Motor neuron (in vitro differentiated cells): ENCODE measurements around the gene KCNC1. TPM values are rescaled to one million over a fixed set of nuclear protein-coding genes. Genes with fewer than 3 reads are reported as not detected.

Experiments
- ATAC-seq, 8 experiments: fragments of 200-7000 bp; cut with Tn5 transposase; replicated peaks in 6 of 8; 2 replicates each; pipeline ENCODE4 v1.8.0; 2021; ENCODE audit warnings: mild to moderate bottlenecking in 8 of 8, moderate library complexity in 8 of 8
- H3K27ac ChIP-seq, 2 donors: fragments of 250-450 bp; sonication (Bioruptor Pico); 2 replicates each; pipeline ENCODE4 v1.9.0; 2021; ENCODE audit warnings: antibody characterized with exemption in 2 of 2, mild to moderate bottlenecking in 2 of 2, moderate library complexity in 1 of 2
- H3K4me1 ChIP-seq, 2 donors: fragments of 250-450 bp; sonication (Bioruptor Pico); replicated peaks in 1 of 2; 2 replicates each; pipeline ENCODE4 v1.6.1; 2021; ENCODE audit warnings: antibody characterized with exemption in 2 of 2, mild to moderate bottlenecking in 2 of 2, moderate library complexity in 1 of 2
- H3K4me3 ChIP-seq, 5 donors: fragments of 250-450 bp; sonication (Bioruptor Pico); 2 replicates each; pipeline ENCODE4 v1.9.0; 2021; ENCODE audit warnings: antibody characterized with exemption in 5 of 5, mild to moderate bottlenecking in 5 of 5, moderate library complexity in 4 of 5
- WGBS, 10 experiments: fragments of 450-650 bp; shearing (Covaris generic); methylation state at CpG; one replicate each; pipeline ENCODE4 v1.0.0; 2022; 5-methylcytosine and 5-hydroxymethylcytosine counted together
- in situ Hi-C, 9 experiments: fragments of 400-800 bp; cut with MboI; loops; one replicate each; pipeline ENCODE4 v1.15.0; 2021; ENCODE audit warnings: low sequenced_read_pairs in 9 of 9, low pct_unique_long_range_greater_than_20kb in 2 of 9; ENCODE audit not compliant: unreplicated experiment in 9 of 9
- total RNA-seq, 8 experiments: library from RNA; unstranded; fragments of 300-600 nt; gene quantifications; 2 replicates each; pipeline versions ENCODE4 v1.2.3 to v1.2.4, GENCODE V29; 2022

KCNC1 gene
- total RNA-seq, 8 experiments from 2014 or later = 1.5 to 12.5 (median 6.2) TPM

DNA sequence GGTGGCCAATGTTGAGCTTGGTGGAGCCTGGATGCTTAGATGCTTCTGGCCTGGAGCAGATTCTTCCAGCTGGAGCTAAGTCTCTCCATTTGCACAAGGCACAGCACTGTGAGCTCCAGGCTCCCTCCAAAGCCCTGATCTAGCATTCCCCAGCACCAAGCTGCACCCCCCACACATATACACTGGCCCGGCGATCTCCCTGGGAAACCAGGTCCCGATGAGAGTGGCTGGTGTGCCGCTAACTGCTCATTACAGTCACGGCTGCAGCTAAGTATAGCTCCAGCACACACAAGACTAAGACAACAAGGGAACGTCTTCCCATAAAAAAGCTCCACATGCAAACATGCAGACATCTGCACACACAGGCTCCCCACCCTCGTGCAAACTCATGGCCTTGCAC is 17.6 kb downstream of the KCNC1 start:
- ATAC-seq = peak in 6 of 8 experiments; percentile 34 to 92 (median 70)
- H3K4me1 ChIP-seq = peaks cover 15 to 30% of the 10 kb centered on the region in 2 donors
- no peak overlapping the region for H3K27ac ChIP-seq
- H3K4me3 ChIP-seq = no peak overlapping the region
- in situ Hi-C loops = no loop called here
- 12 to 89% (median 66%) methylated on average over 1 to 7 of the region's 7 CpGs; no CpG with 5 or more reads in 4 of the 10 experiments for WGBS, 10 experiments

DNA sequence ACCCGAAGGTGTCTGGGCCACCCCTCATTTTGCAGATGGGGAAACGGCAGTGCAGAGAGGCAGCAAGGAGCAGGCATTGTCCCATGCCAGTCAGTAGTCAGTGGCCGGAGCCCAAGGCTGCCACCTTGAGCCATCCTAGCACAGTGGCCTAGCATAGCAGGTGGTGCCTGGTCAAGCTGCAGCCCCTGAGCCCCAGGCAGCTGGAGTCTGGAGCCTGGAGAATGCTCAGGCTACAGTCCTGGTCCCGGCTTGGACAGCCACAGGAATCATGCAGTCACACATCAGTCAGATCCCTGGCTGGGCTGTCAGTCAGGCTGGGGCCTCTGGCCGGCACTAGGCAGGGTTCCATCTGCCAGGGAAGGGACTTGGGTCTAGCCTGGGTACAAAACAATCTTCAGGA is 18.6 kb downstream of the KCNC1 start:
- in situ Hi-C loops = no loop called here
- no peak overlapping the region for H3K4me3 ChIP-seq
- WGBS, 10 experiments = 20 to 100% (median 80%) methylated on average over 1 to 3 of the region's 5 CpGs; no CpG with 5 or more reads in 3 of the 10 experiments
- H3K4me1 ChIP-seq = peaks cover 15 to 30% of the 10 kb centered on the region in 2 donors
- no peak overlapping the region for H3K27ac ChIP-seq
- no peak for ATAC-seq

DNA sequence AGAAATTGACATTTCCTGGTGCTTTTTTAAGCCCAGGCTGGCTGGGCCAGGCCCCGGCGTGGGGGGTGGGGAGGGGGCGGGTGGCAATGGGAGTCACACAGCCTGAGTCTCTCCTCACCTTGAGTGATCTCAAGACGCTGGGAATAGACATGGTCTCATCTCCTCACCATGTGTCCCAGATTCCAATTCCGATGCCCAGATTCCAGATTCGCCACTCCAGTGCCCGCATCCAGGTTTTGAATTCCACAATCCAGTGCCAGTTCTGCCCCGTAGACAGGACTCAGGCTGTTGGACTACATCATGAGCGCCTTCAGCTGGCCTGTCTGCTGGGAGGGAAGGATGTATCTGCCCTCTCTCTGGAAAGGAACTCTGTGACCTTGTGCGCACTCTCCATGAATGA is 19.1 kb downstream of the KCNC1 start:
- no peak overlapping the region for H3K4me3 ChIP-seq
- WGBS, 10 experiments = 48 to 100% (median 100%) methylated on average over 1 to 6 of the region's 10 CpGs; no CpG with 5 or more reads in 7 of the 10 experiments
- no peak for ATAC-seq
- no peak overlapping the region for H3K27ac ChIP-seq
- in situ Hi-C loops = no loop called here
- H3K4me1 ChIP-seq = peaks cover 15 to 30% of the 10 kb centered on the region in 2 donors

DNA sequence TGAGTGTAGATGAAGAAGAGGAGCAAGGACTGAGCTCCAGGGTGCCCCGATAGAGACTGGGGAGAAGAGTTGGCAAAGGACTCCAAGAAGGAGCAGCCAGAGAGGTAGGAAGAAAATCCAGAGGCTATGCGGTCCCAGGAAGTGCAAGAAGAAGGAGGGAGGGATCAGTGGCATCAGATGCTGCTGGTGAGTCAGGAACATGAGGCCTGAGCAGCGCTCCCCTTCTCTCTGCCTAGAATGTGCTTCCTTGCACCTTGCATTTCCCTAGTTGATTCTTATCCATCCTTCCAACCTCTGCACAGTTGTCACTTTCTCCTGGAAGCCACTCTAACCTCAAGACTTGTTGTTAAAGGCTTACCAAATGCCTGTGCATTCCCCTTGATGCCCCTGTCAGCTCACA is 21.3 kb downstream of the KCNC1 start:
- no peak overlapping the region for H3K4me3 ChIP-seq
- WGBS, 10 experiments = 25 to 100% (median 94%) methylated on average over 1 to 3 of the region's 3 CpGs; no CpG with 5 or more reads in 3 of the 10 experiments
- no peak overlapping the region for H3K27ac ChIP-seq
- peaks cover 2 to 16% of the 10 kb centered on the region in 2 donors for H3K4me1 ChIP-seq
- no peak for ATAC-seq
- in situ Hi-C loops = no loop called here

DNA sequence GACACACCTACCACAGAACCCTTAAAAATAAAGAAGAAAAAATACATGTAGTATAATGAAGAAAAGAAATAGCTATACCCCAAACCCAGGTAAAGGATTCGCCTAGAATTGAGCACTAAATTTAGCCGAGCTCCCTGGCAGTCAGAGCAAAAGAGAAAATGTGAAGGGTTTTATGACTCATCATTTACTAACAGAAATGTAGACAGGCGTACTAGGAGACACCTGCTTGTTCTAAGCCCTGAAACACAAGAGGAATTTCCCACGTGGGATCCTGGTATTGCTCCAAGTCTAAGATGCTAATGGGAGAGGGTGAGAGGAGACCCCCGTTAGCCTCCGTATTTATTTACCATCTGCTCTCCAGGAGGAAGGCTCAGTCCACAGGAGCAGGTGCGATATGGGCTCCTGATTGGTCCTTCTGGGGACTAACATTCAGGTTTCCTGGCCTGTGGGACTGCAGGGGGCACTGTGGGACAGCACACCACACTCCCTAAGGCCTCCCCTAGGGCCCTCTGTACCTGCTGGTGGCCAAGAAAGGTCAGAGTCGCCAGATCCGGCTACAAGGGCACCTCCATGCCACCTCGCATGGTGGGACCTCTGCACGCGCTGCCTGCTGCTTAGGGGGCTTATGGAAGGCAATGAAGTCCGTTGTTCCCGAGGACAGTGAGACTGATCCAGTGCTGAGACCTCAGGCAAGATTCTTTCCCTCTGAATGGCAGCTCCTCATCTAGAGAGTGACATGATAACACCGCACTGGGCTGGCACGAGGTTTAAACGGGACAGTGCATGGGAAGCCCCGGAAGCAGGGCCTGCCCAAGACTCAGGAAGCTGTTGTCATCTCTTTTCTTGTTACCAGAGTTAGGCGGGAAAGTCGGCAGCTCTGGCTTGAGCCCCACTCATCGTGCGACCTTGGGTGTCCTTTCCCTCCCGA is 25.8 kb downstream of the KCNC1 start:
- Histone ChIP-seq H3K27ac (no peak overlapping the region), H3K4me3 (no peak overlapping the region), H3K4me1 (peaks cover 12 to 14% of the 10 kb centered on the region in 2 donors)
- peak in 6 of 8 experiments; percentile 28 to 93 (median 70) for ATAC-seq
- 0 to 100% (median 63%) methylated on average over 1 to 14 of the region's 23 CpGs; no CpG with 5 or more reads in 1 of the 10 experiments for WGBS, 10 experiments
- in situ Hi-C loops = loop anchor here in 1 of 9 experiments (10.0 kb wide), 1 partner anchor 214 kb away; no protein-coding TSS in a partner anchor

DNA sequence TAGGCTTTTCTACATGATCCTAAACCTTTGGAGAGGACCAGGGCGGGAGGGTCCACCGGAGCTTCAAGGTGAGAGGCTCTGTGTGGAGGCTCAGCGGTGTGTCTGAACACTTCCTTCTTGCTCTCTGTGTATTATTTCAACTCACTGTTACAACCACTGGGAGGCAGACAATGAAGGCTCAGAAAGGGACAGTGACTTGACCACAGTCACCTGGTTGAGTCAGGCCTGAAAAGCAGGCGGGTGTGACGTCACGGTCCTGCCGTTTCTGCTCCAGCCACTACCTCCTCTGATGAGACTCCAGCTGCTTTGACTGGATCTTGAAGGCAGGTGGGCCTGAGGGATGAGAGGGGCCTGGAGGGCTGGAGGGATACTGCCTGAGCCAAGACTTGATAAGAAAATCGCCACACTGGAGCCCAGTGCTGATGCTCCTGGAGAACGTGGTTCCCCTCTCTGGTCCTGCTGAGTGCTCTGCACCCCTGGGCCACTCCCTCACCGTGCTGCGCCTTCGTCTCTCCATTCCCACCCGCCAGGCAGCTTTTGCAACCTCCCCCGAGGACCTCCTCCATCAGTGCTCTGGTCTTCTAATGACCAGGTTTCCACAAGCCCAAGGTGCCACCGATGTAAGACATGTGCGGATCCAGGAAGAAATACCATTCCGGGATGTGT is 27.9 kb downstream of the KCNC1 start:
- in situ Hi-C loops = loop anchor here in 1 of 9 experiments (10.0 kb wide), 1 partner anchor 212 kb away; no protein-coding TSS in a partner anchor
- H3K4me1 ChIP-seq = peaks cover 23 to 24% of the 10 kb centered on the region in 2 donors
- 76 to 100% (median 88%) methylated on average over 1 to 9 of the region's 17 CpGs; no CpG with 5 or more reads in 5 of the 10 experiments for WGBS, 10 experiments
- no peak for ATAC-seq
- H3K4me3 ChIP-seq = no peak overlapping the region
- no peak overlapping the region for H3K27ac ChIP-seq

DNA sequence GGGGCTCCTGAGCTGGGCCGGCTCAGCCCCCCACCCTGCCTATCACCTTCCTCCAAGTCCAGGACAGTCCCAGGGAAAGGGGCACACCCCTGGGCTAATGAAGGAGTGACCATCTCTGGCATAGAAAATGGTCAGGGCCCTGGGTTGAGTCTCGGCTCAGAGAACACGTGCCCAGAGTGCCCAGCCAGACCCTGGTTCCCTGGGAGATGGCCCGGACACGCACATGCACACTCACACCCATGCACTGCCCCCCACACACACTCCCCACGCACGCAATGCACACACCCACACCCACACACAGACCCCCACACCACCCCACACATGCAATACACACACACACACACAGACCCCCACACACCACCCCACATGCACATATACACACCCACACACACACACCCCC is 28.7 kb downstream of the KCNC1 start:
- in situ Hi-C loops = loop anchor here in 1 of 9 experiments (10.0 kb wide), 1 partner anchor 212 kb away; no protein-coding TSS in a partner anchor
- no peak overlapping the region for H3K4me3 ChIP-seq

DNA sequence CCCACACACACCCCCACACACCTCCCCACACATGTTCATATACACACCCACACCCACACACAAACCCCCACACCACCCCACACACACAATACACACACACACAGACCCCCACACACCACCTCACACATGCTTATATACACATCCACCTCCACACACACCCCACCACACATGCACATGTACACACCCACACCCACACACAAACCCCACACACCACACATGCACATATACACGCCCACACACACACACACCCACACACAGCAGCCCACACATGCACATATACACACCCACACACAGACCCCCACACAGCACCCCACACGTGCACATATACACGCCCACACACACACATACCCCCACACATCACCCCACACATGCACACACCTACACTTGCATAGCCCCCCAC is 29.1 kb downstream of the KCNC1 start:
- Histone ChIP-seq H3K27ac (no peak overlapping the region), H3K4me1 (peaks cover 23 to 24% of the 10 kb centered on the region in 2 donors), H3K4me3 (no peak overlapping the region)
- no CpG with 5 or more reads among the region's 3 CpGs for WGBS, 10 experiments
- in situ Hi-C loops = loop anchor here in 1 of 9 experiments (10.0 kb wide), 1 partner anchor 211 kb away; no protein-coding TSS in a partner anchor
- ATAC-seq = no peak

More for the DNA sequence above, 28.7 kb downstream of the KCNC1 start:
- ATAC-seq = no peak
- H3K27ac ChIP-seq = no peak overlapping the region
- H3K4me1 ChIP-seq = peaks cover 23 to 24% of the 10 kb centered on the region in 2 donors
- WGBS, 10 experiments = 0% methylated on average over 1 of the region's 7 CpGs; no CpG with 5 or more reads in 9 of the 10 experiments

DNA sequence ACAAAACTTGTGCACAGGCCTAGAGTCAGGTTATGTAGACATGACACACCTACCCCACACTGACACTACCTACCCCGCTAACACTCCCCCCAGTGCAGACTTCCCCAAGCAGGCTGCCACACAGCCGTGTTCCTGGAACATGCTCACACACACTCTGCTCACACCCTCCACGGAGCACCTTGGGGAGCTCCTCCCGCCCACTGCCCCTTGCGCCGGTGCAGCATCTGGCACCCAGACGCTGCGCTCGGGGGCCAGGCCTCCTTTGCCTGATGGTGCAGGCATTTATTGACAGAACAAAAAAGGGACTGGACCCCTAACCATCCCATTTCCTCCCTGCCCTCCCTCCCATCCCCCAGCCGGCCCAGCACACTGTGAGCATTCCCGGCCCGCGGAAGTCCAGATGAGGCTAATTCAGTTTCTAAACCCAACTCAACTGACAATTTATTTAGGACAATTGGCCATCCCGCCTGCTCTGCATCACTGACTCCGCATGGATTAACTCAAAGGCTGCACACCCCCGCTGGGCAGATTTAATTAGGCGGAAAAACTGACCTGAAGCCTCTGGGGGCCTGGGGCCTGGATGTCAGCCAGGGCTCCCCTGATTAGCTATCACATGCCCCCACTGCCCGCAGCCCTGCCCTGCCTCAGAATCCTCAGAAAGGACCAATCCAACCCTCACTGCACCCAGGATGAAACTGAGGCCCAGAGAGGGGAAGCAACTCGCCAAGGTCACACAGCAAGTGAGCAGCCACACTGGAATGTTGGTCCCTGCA is 30.1 kb downstream of the KCNC1 start:
- Histone ChIP-seq H3K4me1 (peaks cover 23 to 24% of the 10 kb centered on the region in 2 donors), H3K4me3 (no peak overlapping the region), H3K27ac (no peak overlapping the region)
- peak in 7 of 8 experiments; percentile 9 to 51 (median 24) for ATAC-seq
- in situ Hi-C loops = loop anchor here in 1 of 9 experiments (10.0 kb wide), 1 partner anchor 210 kb away; no protein-coding TSS in a partner anchor
- WGBS, 10 experiments = 20 to 100% (median 40%) methylated on average over 1 to 6 of the region's 19 CpGs; no CpG with 5 or more reads in 2 of the 10 experiments

DNA sequence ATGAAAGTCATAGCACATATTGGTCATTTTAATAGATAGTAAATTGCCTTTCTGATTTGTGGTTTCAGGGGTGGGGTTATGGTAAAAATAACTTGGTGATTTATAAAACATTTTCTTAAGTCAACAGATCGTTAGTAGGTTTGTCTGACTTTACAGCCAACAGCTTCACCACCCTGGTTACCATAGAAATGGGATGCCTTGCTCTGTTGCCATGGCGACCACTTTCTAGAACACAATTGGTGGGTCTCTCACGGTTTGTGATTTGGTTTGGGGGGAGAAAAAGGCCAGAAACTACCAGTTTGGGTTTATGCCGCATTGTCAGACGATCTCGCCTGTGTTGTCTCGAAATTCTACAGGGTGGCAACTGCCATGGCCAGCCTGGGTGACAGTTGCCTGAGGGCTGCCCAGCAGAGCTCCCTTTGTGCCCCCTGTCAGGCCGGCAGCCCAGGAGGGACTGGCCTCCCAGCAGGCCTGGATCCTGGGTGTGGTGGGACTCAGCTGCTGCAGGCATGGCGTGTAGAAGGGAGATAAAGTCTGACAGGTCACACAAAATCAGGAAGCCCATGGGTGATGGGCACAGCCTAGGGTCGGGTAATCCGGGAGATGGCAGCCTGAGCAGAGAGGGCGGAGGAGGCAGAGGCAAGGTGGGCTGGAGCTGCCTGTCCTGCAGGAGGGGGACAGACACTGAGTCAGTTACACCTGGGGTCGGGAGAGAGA is 30.9 kb downstream of the KCNC1 start:
- in situ Hi-C loops = loop anchor here in 1 of 9 experiments (10.0 kb wide), 1 partner anchor 209 kb away; no protein-coding TSS in a partner anchor
- Histone ChIP-seq H3K27ac (peak overlapping the region in 1 of 2 donors; percentile 28), H3K4me1 (peaks cover 28 to 30% of the 10 kb centered on the region in 2 donors), H3K4me3 (no peak overlapping the region)
- peak; percentile 31 to 76 (median 60) for ATAC-seq
- WGBS, 10 experiments = 5 to 59% (median 28%) methylated on average over 2 to 6 of the region's 13 CpGs; no CpG with 5 or more reads in 3 of the 10 experiments

DNA sequence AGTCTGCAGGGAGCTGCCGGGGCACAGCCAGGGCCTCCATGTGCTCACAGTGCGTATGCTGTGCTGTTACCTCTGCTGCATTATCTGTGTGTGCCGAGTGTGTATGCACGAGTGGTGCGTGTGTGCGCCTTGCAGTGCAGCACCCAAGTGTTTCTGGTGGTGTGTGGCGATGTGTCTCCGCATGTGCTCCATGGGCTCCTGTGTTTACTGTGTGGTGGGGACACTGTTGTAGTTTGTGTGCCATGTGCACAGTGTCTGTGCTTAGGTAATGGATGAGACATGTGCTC is 31.4 kb downstream of the KCNC1 start:
- in situ Hi-C loops = loop anchor here in 1 of 9 experiments (10.0 kb wide), 1 partner anchor 209 kb away; no protein-coding TSS in a partner anchor
- Histone ChIP-seq H3K4me3 (no peak overlapping the region), H3K4me1 (peaks cover 28 to 30% of the 10 kb centered on the region in 2 donors), H3K27ac (no peak overlapping the region)
- ATAC-seq = peak in 5 of 8 experiments; percentile 33 to 46 (median 42)
- 100% methylated on average over 1 of the region's 8 CpGs; no CpG with 5 or more reads in 9 of the 10 experiments for WGBS, 10 experiments
